WERI-Rb-1 (cell line): Measurements from ENCODE around the gene RIMS1.

Source experiments
- DNase-seq: peaks from one replicate; pipeline ENCODE4 v3.0.0-alpha.2; 2020
- H3K27ac ChIP-seq: fragments of 250-450 bp; sonication (Bioruptor Pico); 2 replicates; pipeline ENCODE4 v1.5.1; 2020; ENCODE audit warnings: mild to moderate bottlenecking, moderate library complexity
- H3K27me3 ChIP-seq: fragments of 250-450 bp; sonication (Bioruptor Pico); 2 replicates; pipeline ENCODE4 v1.5.1; 2021; ENCODE audit warnings: mild to moderate bottlenecking, low read depth, moderate library complexity; ENCODE audit not compliant: insufficient read depth, severe bottlenecking
- H3K36me3 ChIP-seq: fragments of 250-450 bp; sonication (Bioruptor Pico); 2 replicates; pipeline ENCODE4 v1.5.1; 2020; ENCODE audit warnings: mild to moderate bottlenecking, moderate library complexity
- H3K4me3 ChIP-seq: 2 replicates; pipeline ENCODE4 v1.5.1; 2011; ENCODE audit warnings: low read depth, mild to moderate bottlenecking, control low read depth, low read length
- H3K9me3 ChIP-seq: fragments of 250-450 bp; sonication (Bioruptor Pico); 2 replicates; pipeline ENCODE4 v1.5.1; 2021; ENCODE audit warnings: mild to moderate bottlenecking, moderate library complexity; ENCODE audit not compliant: severe bottlenecking
- CTCF ChIP-seq: IDR thresholded peaks from 2 replicates; pipeline ENCODE4 v1.5.1; 2011; ENCODE audit warnings: low read depth, mild to moderate bottlenecking, control low read depth, inconsistent platforms, low read length

The RIMS1 gene

DNA sequence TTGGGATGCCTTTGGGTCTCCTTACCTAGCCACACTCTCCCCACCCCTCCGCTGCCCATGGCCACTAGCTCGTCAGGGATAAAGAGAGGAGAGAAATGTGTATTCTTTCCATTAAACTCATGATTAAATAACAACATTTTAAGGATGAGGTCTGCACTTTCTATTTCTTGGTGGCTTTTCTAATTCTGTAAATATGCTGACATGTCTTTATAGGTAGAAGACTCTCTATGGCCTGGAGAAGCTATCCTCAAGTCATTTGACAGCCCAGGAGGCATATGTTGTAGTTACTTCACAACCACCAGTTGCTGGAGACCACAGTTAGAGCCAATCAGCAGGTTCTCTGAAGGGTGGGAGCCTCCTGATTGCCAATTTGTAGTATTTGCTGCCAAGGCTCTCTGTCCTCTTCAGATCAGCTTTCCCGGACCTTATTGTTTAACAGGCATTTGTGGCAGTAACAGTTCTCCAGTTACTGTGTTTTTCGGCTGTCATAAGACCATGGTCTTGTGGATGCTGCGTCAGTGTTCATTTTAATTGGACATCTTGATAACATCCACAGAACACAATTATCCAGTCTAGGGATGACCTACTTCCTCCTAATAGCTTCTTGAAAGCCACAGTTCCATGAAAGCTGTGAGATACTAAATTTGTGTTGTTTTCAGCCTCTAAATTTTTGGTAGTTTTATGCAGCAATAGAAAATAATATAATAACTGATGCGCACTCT lies 530.6 kb downstream of the RIMS1 start:
- H3K4me3 ChIP-seq: no peak overlapping the region
- no peaks in the 10 kb centered on the region for H3K36me3 ChIP-seq
- H3K27me3 ChIP-seq: no peaks in the 10 kb centered on the region
- no peak for TF ChIP-seq CTCF
- no peak for DNase-seq
- peak overlapping the region; percentile 95 for H3K27ac ChIP-seq
- no peaks in the 10 kb centered on the region for H3K9me3 ChIP-seq

GRCh38 chr6:72417759-72418158 lies 531.4 kb downstream of the RIMS1 start:
- Histone ChIP-seq H3K36me3 (no peaks in the 10 kb centered on the region), H3K27ac (peak overlapping the region; percentile 95), H3K4me3 (0 out of 2 replicates have a peak overlapping the region, but pooled peaks have one; percentile 6), H3K27me3 (no peaks in the 10 kb centered on the region), H3K9me3 (no peaks in the 10 kb centered on the region)
- TF ChIP-seq CTCF: no peak
- DNase-seq: peak; percentile 36

- TF ChIP-seq CTCF: no peak
- DNase-seq: peak; percentile 93
Measured at GRCh38 chr6:72418495-72418894, 532.1 kb downstream of the RIMS1 start.

GRCh38 chr6:72419966-72420365 lies 533.6 kb downstream of the RIMS1 start:
- H3K9me3 ChIP-seq: no peaks in the 10 kb centered on the region
- TF ChIP-seq CTCF: no peak
- no peaks in the 10 kb centered on the region for H3K36me3 ChIP-seq
- no peak overlapping the region for H3K4me3 ChIP-seq
- peak overlapping the region; percentile 95 for H3K27ac ChIP-seq
- DNase-seq: no peak
- no peaks in the 10 kb centered on the region for H3K27me3 ChIP-seq

More at GRCh38 chr6:72418495-72418894, 532.1 kb downstream of the RIMS1 start:
- no peak overlapping the region for H3K4me3 ChIP-seq
- no peaks in the 10 kb centered on the region for H3K9me3 ChIP-seq
- peak overlapping the region; percentile 95 for H3K27ac ChIP-seq
- no peaks in the 10 kb centered on the region for H3K27me3 ChIP-seq
- H3K36me3 ChIP-seq: no peaks in the 10 kb centered on the region

DNA sequence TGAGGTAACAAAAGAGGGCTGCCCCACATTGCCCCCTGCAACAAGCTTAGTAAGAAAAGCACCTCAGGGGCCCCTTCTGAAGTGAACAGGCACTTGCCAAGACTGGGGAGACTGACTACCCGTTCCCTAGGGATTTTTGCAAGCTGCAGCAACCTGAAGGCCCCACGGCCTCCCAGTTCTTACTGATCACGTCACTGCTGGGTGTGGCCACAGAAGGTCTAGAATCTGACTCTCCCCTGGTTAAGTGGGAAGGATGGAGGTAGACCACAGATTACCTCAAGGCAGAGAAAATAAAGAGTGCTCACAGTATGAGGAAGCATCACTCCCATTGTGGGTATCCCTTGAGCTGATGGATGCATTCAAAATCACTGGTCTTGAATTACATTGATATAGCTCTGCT lies 534.1 kb downstream of the RIMS1 start:
- Histone ChIP-seq H3K27ac (peak overlapping the region; percentile 95), H3K9me3 (no peaks in the 10 kb centered on the region), H3K27me3 (no peaks in the 10 kb centered on the region), H3K4me3 (no peak overlapping the region), H3K36me3 (no peaks in the 10 kb centered on the region)
- no peak for TF ChIP-seq CTCF
- peak; percentile 59 for DNase-seq

GRCh38 chr6:72421387-72421786 lies 535.0 kb downstream of the RIMS1 start:
- H3K4me3 ChIP-seq: no peak overlapping the region
- H3K9me3 ChIP-seq: no peaks in the 10 kb centered on the region
- no peaks in the 10 kb centered on the region for H3K36me3 ChIP-seq
- H3K27ac ChIP-seq: peak overlapping the region; percentile 95
- no peak for TF ChIP-seq CTCF
- DNase-seq: peak; percentile 81
- H3K27me3 ChIP-seq: no peaks in the 10 kb centered on the region
